Keratinocyte (primary cell): ENCODE data around the gene ANKRD10. TPM values are rescaled to one million over a fixed set of nuclear protein-coding genes. Genes with fewer than 3 reads are reported as not detected.

Source experiments
- DNase-seq: peaks from one replicate; pipeline ENCODE4 v3.0.0-alpha.2; 2011; ENCODE audit warnings: low read depth, missing footprints, low spot score
- FAIRE-seq: peaks from 2 replicates; lab custom pipeline; 2011; peaks lifted over from hg19 to GRCh38; lab: Jason Lieb, UNC
- H2AFZ ChIP-seq: 2 replicates; pipeline ENCODE4 v1.6.0; 2012; ENCODE audit warnings: low read length, control low read depth, inconsistent platforms; ENCODE audit not compliant: control insufficient read depth
- H3K27ac ChIP-seq: 2 replicates; pipeline ENCODE4 v1.5.1; 2011; ENCODE audit warnings: low read length; ENCODE audit not compliant: control insufficient read depth, insufficient read depth
- H3K27me3 ChIP-seq: 3 replicates; pipeline ENCODE4 v1.6.0; 2011; ENCODE audit warnings: low read length; ENCODE audit not compliant: control insufficient read depth, insufficient read depth; ENCODE audit errors: extremely low read depth
- H3K36me3 ChIP-seq, 2 experiments: 2 replicates in 1 of 2; 3 replicates in 1 of 2; pipeline ENCODE4 v1.5.1; 2011; ENCODE audit warnings: low read length in 2 of 2, mild to moderate bottlenecking in 1 of 2; ENCODE audit not compliant: control insufficient read depth in 2 of 2, insufficient read depth in 2 of 2; ENCODE audit errors: extremely low read depth in 1 of 2
- H3K4me1 ChIP-seq: 3 replicates; pipeline ENCODE4 v1.5.1; 2011; ENCODE audit warnings: low read length; ENCODE audit not compliant: control insufficient read depth, insufficient read depth; ENCODE audit errors: extremely low read depth
- H3K4me2 ChIP-seq: 3 replicates; pipeline ENCODE4 v1.6.0; 2011; ENCODE audit warnings: low read depth, low read length; ENCODE audit not compliant: control insufficient read depth, insufficient read depth; ENCODE audit errors: extremely low read depth
- H3K4me3 ChIP-seq, 3 experiments: fragments of 200-600 bp in 1 of 3; sonication (generic) in 1 of 3; 2 replicates in 2 of 3; 3 replicates in 1 of 3; pipeline ENCODE4 v1.5.1; 2011 to 2016; ENCODE audit warnings: low read length in 3 of 3, mild to moderate bottlenecking in 3 of 3, control low read depth in 2 of 3, inconsistent platforms in 1 of 3, low read depth in 1 of 3, mixed read lengths in 1 of 3, mixed run types in 1 of 3, moderate library complexity in 1 of 3; ENCODE audit not compliant: control insufficient read depth in 2 of 3, insufficient read depth in 2 of 3; ENCODE audit errors: extremely low read depth in 1 of 3
- H3K79me2 ChIP-seq: 2 replicates; pipeline ENCODE4 v1.6.0; 2012; ENCODE audit warnings: low read length; ENCODE audit not compliant: control insufficient read depth, insufficient read depth
- H3K9ac ChIP-seq: 3 replicates; pipeline ENCODE4 v1.6.0; 2011; ENCODE audit warnings: low read length; ENCODE audit not compliant: control insufficient read depth, insufficient read depth; ENCODE audit errors: extremely low read depth
- H3K9me1 ChIP-seq: 3 replicates; pipeline ENCODE4 v1.6.0; 2011; ENCODE audit warnings: low read length; ENCODE audit not compliant: control insufficient read depth, insufficient read depth; ENCODE audit errors: extremely low read depth
- H3K9me3 ChIP-seq: 2 replicates; pipeline ENCODE4 v1.5.1; 2012; ENCODE audit warnings: low read depth, low read length; ENCODE audit not compliant: control insufficient read depth
- H4K20me1 ChIP-seq: 3 replicates; pipeline ENCODE4 v1.6.0; 2011; ENCODE audit warnings: low read length; ENCODE audit not compliant: control insufficient read depth, insufficient read depth; ENCODE audit errors: extremely low read depth
- CTCF ChIP-seq, 3 experiments: IDR thresholded peaks in 1 of 3; conservative IDR thresholded peaks in 1 of 3; optimal IDR thresholded peaks in 1 of 3; 2 replicates in 2 of 3; 3 replicates in 1 of 3; pipeline versions ENCODE3 to v1.5.1; 2011; ENCODE audit warnings: low read length in 3 of 3, mild to moderate bottlenecking in 3 of 3, moderate library complexity in 2 of 3, control low read depth in 1 of 3, inconsistent platforms in 1 of 3; ENCODE audit not compliant: insufficient read depth in 2 of 3; ENCODE audit errors: extremely low read depth in 1 of 3
- EZH2 ChIP-seq: IDR thresholded peaks from one replicate; pipeline ENCODE4 v1.6.1; 2012; ENCODE audit warnings: inconsistent platforms, mild to moderate bottlenecking, low read length, moderate library complexity
- dilution Hi-C: fragments of 300-500 bp; cut with MboI; formaldehyde crosslinking; loops from one replicate; pipeline ENCODE4 v1.7.0; 2020; ENCODE audit warnings: low sequenced_read_pairs; ENCODE audit not compliant: extremely low pct_ligation_motif_present
- polyA plus RNA-seq, 5 experiments: library from polyadenylated mRNA; depleted of rRNA in 3 of 5; stranded (reverse) in 3 of 5; stranded (forward) in 1 of 5; unstranded in 1 of 5; fragments of >200 nt; gene quantifications; 1 replicate in 1 of 5; 2 replicates in 3 of 5; 3 replicates in 1 of 5; pipeline versions ENCODE4 v1.2.1 to v1.2.3, GENCODE V29; 2011 to 2012; ENCODE audit warnings: missing spikeins in 2 of 5, low read depth in 1 of 5, low replicate concordance in 1 of 5

Gene ANKRD10
- polyA plus RNA-seq, 1 donor (not counting 4 experiments of a cell fraction or from before 2014, with no cell fraction given): 58.1 TPM

- Histone ChIP-seq H3K4me3 (no peak overlapping the region), H3K9ac (no peak overlapping the region), H4K20me1 (no peaks in the 10 kb centered on the region), H3K27ac (no peak overlapping the region), H3K4me2 (no peak overlapping the region), H3K4me1 (no peaks in the 10 kb centered on the region), H3K36me3 (no peaks in the 10 kb centered on the region), H3K9me3 (no peaks in the 10 kb centered on the region), H3K79me2 (no peaks in the 10 kb centered on the region), H3K9me1 (no peaks in the 10 kb centered on the region), H3K27me3 (no peaks in the 10 kb centered on the region), H2AFZ (no peak overlapping the region)
- no peak for FAIRE-seq
- TF ChIP-seq CTCF (optimal IDR thresholded peaks at IDR 0.05 in 1 of 3, IDR thresholded peaks at IDR 0.05 in 1 of 3, conservative IDR thresholded peaks at IDR 0.05 in 1 of 3; ENCODE audit: extremely low read depth in 1 of 3, insufficient read depth in 2 of 3, low read length in 3 of 3) (no peak), EZH2 (no peak)
- dilution Hi-C loops: no loop called here
- DNase-seq: no peak
Observed at GRCh38 chr13:110856942-110857835, 57.7 kb downstream of the ANKRD10 start.

GRCh38 chr13:110855363-110855762 is 59.5 kb downstream of the ANKRD10 start:
- Histone ChIP-seq H3K4me3 (no peak overlapping the region), H3K9ac (no peak overlapping the region), H2AFZ (no peak overlapping the region), H3K36me3 (no peaks in the 10 kb centered on the region), H3K27me3 (peaks cover 8% of the 10 kb centered on the region), H3K4me1 (no peaks in the 10 kb centered on the region), H3K9me3 (no peaks in the 10 kb centered on the region), H3K4me2 (no peak overlapping the region), H3K79me2 (no peaks in the 10 kb centered on the region), H4K20me1 (no peaks in the 10 kb centered on the region), H3K27ac (no peak overlapping the region), H3K9me1 (no peaks in the 10 kb centered on the region)
- dilution Hi-C loops: no loop called here
- DNase-seq (no peak), FAIRE-seq (no peak)
- TF ChIP-seq EZH2 (no peak), CTCF (optimal IDR thresholded peaks at IDR 0.05 in 1 of 3, IDR thresholded peaks at IDR 0.05 in 1 of 3, conservative IDR thresholded peaks at IDR 0.05 in 1 of 3; ENCODE audit: extremely low read depth in 1 of 3, insufficient read depth in 2 of 3, low read length in 3 of 3) (no peak)
